Esophagus squamous epithelium (tissue), 4 donors: ENCODE results near the gene GPR161.

Experiments
- POLR2A ChIP-seq, 4 donors: fragments of 450-650 bp; IDR thresholded peaks; one replicate each; pipeline ENCODE4 v1.6.1; 2017; ENCODE audit warnings: antibody characterized with exemption in 4 of 4, mild to moderate bottlenecking in 4 of 4, moderate library complexity in 3 of 4
- TF ChIP-seq, protein P1 (sequence below), 6 experiments: fragments of 450-650 bp in 4 of 6; fragments of 200-600 bp in 2 of 6; sonication (generic) in 2 of 6; IDR thresholded peaks; one replicate each; pipeline ENCODE4 v1.5.1; 2016 to 2019; ENCODE audit warnings: antibody characterized with exemption in 6 of 6, mild to moderate bottlenecking in 4 of 6, moderate library complexity in 4 of 6

DNA sequence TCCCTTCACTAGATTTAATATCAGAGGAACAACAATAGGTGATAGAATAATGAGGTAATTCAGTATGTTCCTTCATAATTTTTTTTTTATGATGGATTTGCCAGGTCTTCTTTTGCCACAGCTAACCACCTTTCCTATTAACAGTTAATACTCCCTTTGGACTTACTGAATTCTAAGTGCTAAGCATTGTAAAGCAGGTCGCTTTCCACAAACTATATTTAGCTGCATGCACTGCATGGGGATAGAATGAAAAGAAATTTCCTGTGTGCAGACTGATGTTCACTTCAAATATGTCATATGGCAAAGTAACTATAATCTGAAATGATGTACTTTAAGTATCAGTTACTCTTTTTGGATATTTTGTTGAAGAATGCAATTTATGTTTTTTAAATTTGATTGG lies 85.8 kb downstream of the GPR161 start:
- TF ChIP-seq, protein P1, sequence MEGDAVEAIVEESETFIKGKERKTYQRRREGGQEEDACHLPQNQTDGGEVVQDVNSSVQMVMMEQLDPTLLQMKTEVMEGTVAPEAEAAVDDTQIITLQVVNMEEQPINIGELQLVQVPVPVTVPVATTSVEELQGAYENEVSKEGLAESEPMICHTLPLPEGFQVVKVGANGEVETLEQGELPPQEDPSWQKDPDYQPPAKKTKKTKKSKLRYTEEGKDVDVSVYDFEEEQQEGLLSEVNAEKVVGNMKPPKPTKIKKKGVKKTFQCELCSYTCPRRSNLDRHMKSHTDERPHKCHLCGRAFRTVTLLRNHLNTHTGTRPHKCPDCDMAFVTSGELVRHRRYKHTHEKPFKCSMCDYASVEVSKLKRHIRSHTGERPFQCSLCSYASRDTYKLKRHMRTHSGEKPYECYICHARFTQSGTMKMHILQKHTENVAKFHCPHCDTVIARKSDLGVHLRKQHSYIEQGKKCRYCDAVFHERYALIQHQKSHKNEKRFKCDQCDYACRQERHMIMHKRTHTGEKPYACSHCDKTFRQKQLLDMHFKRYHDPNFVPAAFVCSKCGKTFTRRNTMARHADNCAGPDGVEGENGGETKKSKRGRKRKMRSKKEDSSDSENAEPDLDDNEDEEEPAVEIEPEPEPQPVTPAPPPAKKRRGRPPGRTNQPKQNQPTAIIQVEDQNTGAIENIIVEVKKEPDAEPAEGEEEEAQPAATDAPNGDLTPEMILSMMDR (IDR thresholded peaks at IDR 0.05): no peak
- no peak for TF ChIP-seq POLR2A (IDR thresholded peaks at IDR 0.05)
